Progenitor cell of endocrine pancreas (in vitro differentiated cells): Measurements from ENCODE around the gene STX18. TPM values are rescaled to one million over a fixed set of nuclear protein-coding genes. Genes with fewer than 3 reads are reported as not detected.
A peak's percentile ranks its signal among the peaks of the same experiment; 100 is the strongest.
"Not testable (repeated sequence)": the region's sequence is repeated elsewhere in the genome, so short reads cannot be mapped to it uniquely, and the experiment has no call there.

Source experiments
- DNase-seq: peaks from one replicate; pipeline ENCODE4 v3.0.0; 2021; ENCODE audit warnings: low spot score; ENCODE audit not compliant: unreplicated experiment
- H3K27ac Mint-ChIP-seq: 2 replicates; pipeline ENCODE4 v1.8.0; 2021; ENCODE audit warnings: mild to moderate bottlenecking, moderate library complexity, mixed read lengths
- H3K27me3 Mint-ChIP-seq: 2 replicates; pipeline ENCODE4 v1.8.0; 2021; ENCODE audit warnings: mixed read lengths
- H3K36me3 Mint-ChIP-seq: 2 replicates; pipeline ENCODE4 v1.8.0; 2022; ENCODE audit warnings: mixed read lengths; ENCODE audit not compliant: insufficient read depth
- H3K4me1 Mint-ChIP-seq: 2 replicates; pipeline ENCODE4 v1.8.0; 2021; ENCODE audit warnings: low read depth, mixed read lengths
- H3K4me3 Mint-ChIP-seq: 2 replicates; pipeline ENCODE4 v1.8.0; 2021; ENCODE audit warnings: low read depth, mild to moderate bottlenecking, moderate library complexity, mixed read lengths
- H3K9me3 Mint-ChIP-seq: 2 replicates; pipeline ENCODE4 v1.8.0; 2021; ENCODE audit warnings: low read depth, mixed read lengths
- total RNA-seq: library from RNA; stranded (reverse); gene quantifications from 2 replicates; pipeline ENCODE4 v1.2.1, GENCODE V29; 2021
- TF ChIP-seq, protein P1 (sequence below): fragments of 200-600 bp; sonication (generic); IDR thresholded peaks from one replicate; pipeline ENCODE4 v1.5.0; 2021; ENCODE audit warnings: antibody characterized with exemption, mild to moderate bottlenecking; ENCODE audit not compliant: unreplicated experiment

The STX18 gene
- total RNA-seq, 1 donor from 2014 or later, result 41.2 TPM

DNA sequence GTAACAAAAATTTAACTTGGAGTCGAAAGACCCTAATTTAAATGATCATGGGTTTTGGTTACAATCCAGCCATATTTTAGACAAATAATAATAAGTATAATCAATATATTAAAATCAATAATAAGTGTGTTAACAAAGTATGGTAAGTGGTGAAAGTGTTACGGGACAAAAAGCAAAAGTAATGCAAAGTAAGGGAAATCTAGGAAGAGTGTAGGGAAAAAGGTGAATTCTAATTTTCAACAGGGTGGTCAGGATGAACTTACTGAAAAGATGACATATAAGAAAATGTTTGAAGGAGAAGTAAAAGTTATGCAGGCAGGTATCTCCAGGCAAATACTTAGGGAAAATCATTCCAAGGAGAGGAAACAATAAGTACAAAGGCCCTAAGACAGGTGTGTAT lies 32.3 kb downstream of the STX18 start:
- H3K9me3 Mint-ChIP-seq, result no peaks in the 10 kb centered on the region
- H3K4me3 Mint-ChIP-seq, result no peak overlapping the region
- H3K27ac Mint-ChIP-seq, result no peak overlapping the region
- H3K4me1 Mint-ChIP-seq, result peaks cover 19% of the 10 kb centered on the region
- no peaks in the 10 kb centered on the region for H3K27me3 Mint-ChIP-seq
- no peak for DNase-seq
- TF ChIP-seq, protein P1, sequence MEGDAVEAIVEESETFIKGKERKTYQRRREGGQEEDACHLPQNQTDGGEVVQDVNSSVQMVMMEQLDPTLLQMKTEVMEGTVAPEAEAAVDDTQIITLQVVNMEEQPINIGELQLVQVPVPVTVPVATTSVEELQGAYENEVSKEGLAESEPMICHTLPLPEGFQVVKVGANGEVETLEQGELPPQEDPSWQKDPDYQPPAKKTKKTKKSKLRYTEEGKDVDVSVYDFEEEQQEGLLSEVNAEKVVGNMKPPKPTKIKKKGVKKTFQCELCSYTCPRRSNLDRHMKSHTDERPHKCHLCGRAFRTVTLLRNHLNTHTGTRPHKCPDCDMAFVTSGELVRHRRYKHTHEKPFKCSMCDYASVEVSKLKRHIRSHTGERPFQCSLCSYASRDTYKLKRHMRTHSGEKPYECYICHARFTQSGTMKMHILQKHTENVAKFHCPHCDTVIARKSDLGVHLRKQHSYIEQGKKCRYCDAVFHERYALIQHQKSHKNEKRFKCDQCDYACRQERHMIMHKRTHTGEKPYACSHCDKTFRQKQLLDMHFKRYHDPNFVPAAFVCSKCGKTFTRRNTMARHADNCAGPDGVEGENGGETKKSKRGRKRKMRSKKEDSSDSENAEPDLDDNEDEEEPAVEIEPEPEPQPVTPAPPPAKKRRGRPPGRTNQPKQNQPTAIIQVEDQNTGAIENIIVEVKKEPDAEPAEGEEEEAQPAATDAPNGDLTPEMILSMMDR, result no peak
- H3K36me3 Mint-ChIP-seq, result peaks cover 4% of the 10 kb centered on the region

DNA sequence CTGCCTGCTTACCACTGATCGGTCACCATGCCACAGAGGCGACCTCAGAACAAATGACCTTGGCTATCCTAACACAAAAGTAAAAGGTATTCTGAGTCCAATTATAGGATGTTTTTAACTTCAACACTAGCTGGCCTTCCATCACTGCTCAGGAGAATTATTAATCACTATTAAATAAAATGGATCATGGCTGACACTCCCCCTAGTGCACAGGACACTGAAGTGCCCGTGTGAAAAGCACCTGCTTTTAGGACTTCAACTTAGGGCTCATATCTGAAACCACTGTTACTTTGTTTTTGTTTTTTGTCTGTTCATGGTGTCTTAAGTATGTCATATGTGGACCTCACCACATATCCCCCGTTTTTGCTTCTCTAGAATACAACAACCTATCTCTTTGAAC lies 33.9 kb downstream of the STX18 start:
- Mint-ChIP-seq H3K36me3 (peaks cover 4% of the 10 kb centered on the region), H3K4me3 (no peak overlapping the region), H3K9me3 (no peaks in the 10 kb centered on the region), H3K27ac (no peak overlapping the region), H3K4me1 (peaks cover 26% of the 10 kb centered on the region), H3K27me3 (no peaks in the 10 kb centered on the region)
- no peak for DNase-seq
- TF ChIP-seq, protein P1, result peak; percentile 63

DNA sequence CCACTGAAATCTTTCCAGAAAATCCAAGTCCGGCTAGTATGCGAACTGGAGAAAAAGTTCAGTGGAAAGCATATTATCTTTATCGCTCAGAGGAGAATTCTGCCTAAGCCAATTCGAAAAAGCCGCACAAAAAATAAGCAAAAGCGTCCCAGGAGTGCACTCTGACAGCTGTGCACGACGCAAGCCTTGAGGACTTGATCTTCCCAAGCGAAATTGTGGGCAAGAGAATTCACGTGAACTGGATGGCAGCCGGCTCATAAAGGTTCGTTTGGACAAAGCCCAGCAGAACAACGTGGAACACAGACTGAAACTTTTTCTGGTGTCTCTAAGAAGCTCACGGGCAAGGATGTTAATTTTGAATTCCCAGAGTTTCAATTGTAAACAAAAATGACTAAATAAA lies 34.4 kb downstream of the STX18 start:
- no peaks in the 10 kb centered on the region for H3K9me3 Mint-ChIP-seq
- H3K4me3 Mint-ChIP-seq, result no peak overlapping the region
- peaks cover 4% of the 10 kb centered on the region for H3K36me3 Mint-ChIP-seq
- peaks cover 29% of the 10 kb centered on the region for H3K4me1 Mint-ChIP-seq
- DNase-seq, result no peak
- no peak overlapping the region for H3K27ac Mint-ChIP-seq
- no peaks in the 10 kb centered on the region for H3K27me3 Mint-ChIP-seq
- TF ChIP-seq, protein P1, result no peak

DNA sequence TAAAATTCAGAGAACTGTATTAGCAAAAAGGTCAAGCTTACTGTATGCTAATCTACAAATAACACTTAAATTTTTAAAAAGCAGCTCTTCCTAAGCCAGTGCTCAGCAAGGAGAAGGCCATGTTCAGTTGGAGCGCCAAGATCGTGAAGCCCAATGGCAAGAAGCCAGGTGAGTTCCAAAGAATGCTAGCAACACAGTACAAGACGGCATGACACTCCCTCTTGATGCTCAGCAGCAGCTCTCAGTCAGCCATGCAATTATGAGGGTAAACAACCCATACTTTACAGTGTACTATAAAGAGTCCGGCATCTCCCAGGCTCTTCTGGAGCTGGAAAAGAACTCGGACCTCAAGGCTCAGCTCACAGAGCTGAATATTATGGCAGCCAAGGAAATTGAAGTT lies 34.9 kb downstream of the STX18 start:
- Mint-ChIP-seq H3K4me3 (no peak overlapping the region), H3K27me3 (no peaks in the 10 kb centered on the region), H3K4me1 (peaks cover 24% of the 10 kb centered on the region), H3K9me3 (no peaks in the 10 kb centered on the region), H3K27ac (no peak overlapping the region), H3K36me3 (peaks cover 4% of the 10 kb centered on the region)
- TF ChIP-seq, protein P1, result no peak
- DNase-seq, result no peak

DNA sequence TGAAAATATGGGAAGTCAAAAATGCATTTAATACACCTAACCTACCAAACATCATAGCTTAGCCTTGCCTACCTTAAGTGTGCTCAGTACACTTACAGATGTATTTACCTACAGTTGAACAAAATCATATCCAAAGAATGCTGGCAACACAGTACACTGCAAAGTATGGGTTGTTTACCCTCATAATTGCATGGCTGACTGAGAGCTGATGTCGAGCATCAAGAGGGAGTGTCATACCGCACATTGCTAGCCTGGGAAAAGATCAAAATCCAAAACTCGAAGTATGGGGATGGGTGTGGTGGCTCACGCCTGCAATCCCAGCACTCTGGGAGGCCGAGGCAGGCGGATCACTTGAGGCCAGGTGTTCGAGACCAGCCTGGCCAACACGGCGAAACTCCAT lies 36.6 kb downstream of the STX18 start:
- not testable (repeated sequence) for H3K9me3 Mint-ChIP-seq, H3K4me3 Mint-ChIP-seq, DNase-seq, H3K27ac Mint-ChIP-seq, H3K36me3 Mint-ChIP-seq, H3K27me3 Mint-ChIP-seq
- H3K4me1 Mint-ChIP-seq, result peaks cover 17% of the 10 kb centered on the region

DNA sequence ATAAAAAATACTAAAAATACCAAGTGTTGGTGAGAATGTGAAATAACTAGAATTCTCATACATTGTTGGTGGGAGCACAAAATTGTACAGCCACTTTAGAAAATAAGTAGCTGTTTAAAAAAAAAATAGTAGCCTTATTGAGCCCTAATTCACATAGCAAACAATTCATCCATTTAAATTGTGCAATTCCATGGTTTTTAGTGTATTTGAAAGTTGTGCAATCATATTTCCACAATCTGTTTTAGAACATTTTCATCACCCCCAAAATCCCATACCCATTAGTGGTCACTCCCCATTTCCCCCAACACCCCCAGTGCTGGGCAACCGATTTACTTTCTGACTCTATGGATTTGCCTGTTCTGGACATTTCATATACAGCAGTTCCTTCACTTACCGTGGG lies 37.1 kb downstream of the STX18 start:
- H3K4me1 Mint-ChIP-seq, result peaks cover 19% of the 10 kb centered on the region

More for the DNA sequence above, 37.1 kb downstream of the STX18 start:
- Mint-ChIP-seq H3K9me3 (no peaks in the 10 kb centered on the region), H3K4me3 (no peak overlapping the region), H3K27ac (no peak overlapping the region), H3K27me3 (no peaks in the 10 kb centered on the region), H3K36me3 (peaks cover 3% of the 10 kb centered on the region)
- DNase-seq, result no peak
- TF ChIP-seq, protein P1, result no peak
